HCT116 (cell line): ENCODE results near the gene SLC26A2. TPM values are rescaled to one million over a fixed set of nuclear protein-coding genes. Genes with fewer than 3 reads are reported as not detected.

ENCODE experiments used
- ATAC-seq: fragments of 200-7000 bp; cut with Tn5 transposase; 2 replicates; pipeline ENCODE4 v1.9.1; 2020; ENCODE audit warnings: mild to moderate bottlenecking, moderate library complexity
- BruUV-seq: library from RNA; stranded (reverse); fragments of 400-500 nt; replicated peaks from 2 replicates; lab custom pipeline; 2021; lab: Mats Ljungman, UMichigan
- CTCF ChIA-PET: fragments of 300-600 bp; sonication (Branson Sonifier 250); formaldehyde crosslinking; loops from one replicate; lab custom pipeline; 2021; ENCODE audit warnings: antibody characterized with exemption; lab: Charles Lee
- POLR2A ChIA-PET: fragments of 300-600, 350-600 bp; sonication (Branson Sonifier 250); formaldehyde crosslinking; loops from one replicate; lab custom pipeline; 2021; ENCODE audit warnings: antibody characterized with exemption; lab: Charles Lee
- RAD21 ChIA-PET, 2 experiments: fragments of 300-600 bp; sonication (Branson Sonifier 250); formaldehyde crosslinking; loops; one replicate each; lab custom pipeline; 2023; ENCODE audit warnings: low total read pairs in 2 of 2; ENCODE audit not compliant: uncharacterized antibody in 2 of 2, unreplicated experiment in 2 of 2, low non-redundant PET in 1 of 2; lab: Charles Lee
- DNase-seq: peaks from one replicate; pipeline ENCODE4 v3.0.0-alpha.2; 2010; ENCODE audit warnings: low read depth, low spot score
- H2AFZ ChIP-seq: fragments of 200-600 bp; shearing (Covaris generic), sonication (generic); 2 replicates; pipeline ENCODE4 v1.6.1; 2017; ENCODE audit warnings: low read depth, mixed run types, mixed read lengths, antibody characterized with exemption, low read length; ENCODE audit not compliant: poor library complexity, severe bottlenecking
- H3K27ac ChIP-seq: 2 replicates; pipeline ENCODE4 v1.5.1; 2012; ENCODE audit warnings: low read depth, low read length
- H3K27me3 ChIP-seq: fragments of 200-600 bp; sonication (generic); 2 replicates; pipeline ENCODE4 v1.6.1; 2016; ENCODE audit warnings: mixed run types, low read length, mixed read lengths; ENCODE audit not compliant: insufficient read depth
- H3K36me3 ChIP-seq, 2 experiments: fragments of 200-500 bp in 1 of 2; fragments of 200-600 bp in 1 of 2; sonication (Bioruptor generic) in 1 of 2; sonication (generic) in 1 of 2; 2 replicates each; pipeline versions ENCODE4 v1.5.1 to v1.6.1; 2014 to 2016; ENCODE audit warnings: low read length in 2 of 2, inconsistent platforms in 1 of 2, mixed read lengths in 1 of 2, mixed run types in 1 of 2; ENCODE audit not compliant: insufficient read depth in 2 of 2, control insufficient read depth in 1 of 2
- H3K4me1 ChIP-seq, 2 experiments: fragments of 200-600 bp in 1 of 2; sonication (generic) in 1 of 2; 2 replicates each; pipeline versions ENCODE4 v1.5.1 to v1.6.1; 2012 to 2017; ENCODE audit warnings: low read length in 2 of 2, inconsistent platforms in 1 of 2, mild to moderate bottlenecking in 1 of 2, mixed read lengths in 1 of 2, mixed run types in 1 of 2, moderate library complexity in 1 of 2; ENCODE audit not compliant: insufficient read depth in 2 of 2, control insufficient read depth in 1 of 2
- H3K4me2 ChIP-seq: fragments of 200-600 bp; sonication (generic); 2 replicates; pipeline ENCODE4 v1.6.1; 2017; ENCODE audit warnings: mixed run types, low read length, mixed read lengths
- H3K4me3 ChIP-seq, 2 experiments: fragments of 200-600 bp in 1 of 2; sonication (generic) in 1 of 2; replicated peaks in 1 of 2; 2 replicates each; pipeline ENCODE4 v1.5.1; 2011 to 2016; ENCODE audit warnings: low read length in 2 of 2, control low read depth in 1 of 2, low read depth in 1 of 2, mild to moderate bottlenecking in 1 of 2, mixed read lengths in 1 of 2, mixed run types in 1 of 2
- H3K79me2 ChIP-seq: fragments of 200-600 bp; sonication (generic); 2 replicates; pipeline ENCODE4 v1.6.1; 2017; ENCODE audit warnings: mild to moderate bottlenecking, mixed run types, low read length, moderate library complexity, mixed read lengths; ENCODE audit not compliant: insufficient read depth
- H3K9ac ChIP-seq: fragments of 200-600 bp; sonication (generic); 2 replicates; pipeline ENCODE4 v1.6.1; 2016; ENCODE audit warnings: low read length, mixed read lengths
- H3K9me2 ChIP-seq: fragments of 200-600 bp; sonication (generic), shearing (Covaris generic); 2 replicates; pipeline ENCODE4 v1.6.1; 2017; ENCODE audit warnings: mixed run types, mild to moderate bottlenecking, moderate library complexity; ENCODE audit not compliant: insufficient read depth
- H3K9me3 ChIP-seq, 2 experiments: fragments of 200-500 bp in 1 of 2; fragments of 200-600 bp in 1 of 2; sonication (Bioruptor generic) in 1 of 2; sonication (generic) in 1 of 2; 2 replicates each; pipeline ENCODE4 v1.6.1; 2014 to 2017; ENCODE audit warnings: low read length in 2 of 2, mixed read lengths in 2 of 2, inconsistent platforms in 1 of 2, low read depth in 1 of 2, mild to moderate bottlenecking in 1 of 2, mixed run types in 1 of 2, moderate library complexity in 1 of 2; ENCODE audit not compliant: control insufficient read depth in 1 of 2, insufficient read depth in 1 of 2
- H4K20me1 ChIP-seq: fragments of 200-600 bp; sonication (generic), shearing (Covaris generic); 2 replicates; pipeline ENCODE4 v1.6.1; 2017; ENCODE audit warnings: mixed run types, mild to moderate bottlenecking, moderate library complexity; ENCODE audit not compliant: insufficient read depth
- EGR1 ChIP-seq: IDR thresholded peaks from 2 replicates; pipeline ENCODE4 v1.6.1; 2012; ENCODE audit warnings: low read depth
- ELF1 ChIP-seq: IDR thresholded peaks from 2 replicates; pipeline ENCODE4 v1.6.1; 2012; ENCODE audit warnings: low read depth, borderline replicate concordance
- EZH2phosphoT487 ChIP-seq: fragments of 200-600 bp; IDR thresholded peaks from 2 replicates; pipeline ENCODE4 v1.6.1; 2018; ENCODE audit warnings: antibody characterized with exemption, borderline replicate concordance
- JUND ChIP-seq: IDR thresholded peaks from 2 replicates; pipeline ENCODE4 v1.6.1; 2012
- RAD21 ChIP-seq: IDR thresholded peaks from 2 replicates; pipeline ENCODE4 v1.6.1; 2012; ENCODE audit warnings: low read depth, mild to moderate bottlenecking
- REST ChIP-seq: IDR thresholded peaks from 2 replicates; pipeline ENCODE4 v1.6.1; 2012; ENCODE audit warnings: low read depth
- TCF7L2 ChIP-seq: IDR thresholded peaks from 2 replicates; pipeline ENCODE4 v1.7.0; 2011; ENCODE audit warnings: borderline replicate concordance, inconsistent platforms; ENCODE audit not compliant: insufficient read depth, insufficient read length; ENCODE audit errors: extremely low read depth
- ZNF274 ChIP-seq: fragments of 200-500 bp; sonication (Bioruptor generic); IDR thresholded peaks from 2 replicates; pipeline ENCODE4 v1.6.1; 2014; ENCODE audit warnings: mild to moderate bottlenecking, low read depth, low read length, inconsistent platforms
- intact Hi-C: fragments of 100-400 bp; cut with micrococcal nuclease; formaldehyde crosslinking; loops from 2 replicates; pipeline ENCODE4 v1.10.0; 2022
- total RNA-seq: library from RNA; stranded (reverse); gene quantifications from one replicate; pipeline ENCODE4 v1.2.1, GENCODE V29; 2021; ENCODE audit not compliant: unreplicated experiment
- TF ChIP-seq, protein P1 (sequence below): IDR thresholded peaks from 2 replicates; pipeline ENCODE4 v1.6.1; 2012
- TF ChIP-seq, protein P2 (sequence below): IDR thresholded peaks from 2 replicates; pipeline ENCODE4 v1.6.1; 2011; ENCODE audit warnings: mild to moderate bottlenecking, low read length, moderate library complexity; ENCODE audit not compliant: insufficient replicate concordance; ENCODE audit errors: extremely low read depth

SLC26A2 gene
- total RNA-seq, 1 experiment from 2014 or later, result 7.8 TPM

DNA sequence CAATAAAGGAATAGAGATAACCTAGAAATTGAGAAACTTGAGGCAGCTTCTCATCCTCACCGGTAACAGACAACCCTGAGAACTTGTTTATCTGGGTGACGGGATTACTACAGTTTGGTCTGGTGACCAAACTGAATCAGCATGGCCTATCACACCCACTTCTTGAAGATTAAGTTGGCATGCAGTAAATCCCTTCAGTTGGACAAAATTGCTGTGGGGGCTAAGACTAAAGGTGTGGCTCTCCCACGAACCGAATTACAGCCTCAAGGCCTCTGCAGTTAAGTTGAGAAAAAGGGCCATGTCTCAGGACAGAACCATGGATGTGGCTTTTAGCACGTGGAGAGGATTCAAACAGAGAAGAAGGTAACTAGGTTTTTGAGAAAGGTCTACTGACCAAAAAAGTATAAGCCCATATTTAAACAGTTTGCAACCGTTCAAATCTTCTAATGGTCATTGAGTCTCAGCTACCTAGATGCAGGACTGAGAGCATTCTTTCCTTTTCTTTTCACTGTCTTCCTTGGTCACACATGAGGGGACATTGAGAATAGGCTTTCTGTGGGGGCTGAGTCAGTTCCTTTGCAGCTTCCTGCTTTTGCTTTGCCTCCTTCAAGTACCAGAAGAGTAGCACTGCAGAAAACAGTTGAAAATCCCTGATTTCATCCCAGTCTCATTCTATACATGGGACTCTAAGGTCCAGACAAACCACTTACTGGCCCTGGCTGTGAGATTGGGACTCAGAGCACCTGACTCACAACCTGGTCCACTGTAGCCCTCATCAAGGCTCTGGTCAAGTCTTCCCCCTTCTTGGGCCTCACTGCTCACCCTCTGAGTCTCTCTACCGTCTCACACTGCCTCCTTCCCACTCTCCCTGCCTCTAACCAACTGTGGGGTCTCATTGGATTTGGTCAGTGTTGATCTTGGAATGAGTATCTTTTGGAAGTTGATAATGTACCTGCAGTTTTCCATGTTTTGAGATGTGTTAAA, 46.8 kb upstream of the SLC26A2 start:
- Histone ChIP-seq H4K20me1 (no peaks in the 10 kb centered on the region), H3K36me3 (no peaks in the 10 kb centered on the region), H3K27me3 (peaks cover 4% of the 10 kb centered on the region; the same call in 1 of the 2 replicates), H3K4me1 (no peaks in the 10 kb centered on the region), H3K9ac (no peak overlapping the region), H2AFZ (no peak overlapping the region), H3K4me3 (no peak overlapping the region), H3K9me3 (no peaks in the 10 kb centered on the region), H3K79me2 (no peaks in the 10 kb centered on the region), H3K4me2 (no peak overlapping the region), H3K9me2 (no peaks in the 10 kb centered on the region), H3K27ac (no peak overlapping the region)
- no peak for TF ChIP-seq JUND
- no peak for TF ChIP-seq EZH2phosphoT487
- TF ChIP-seq ZNF274, result no peak
- TF ChIP-seq, protein P1, sequence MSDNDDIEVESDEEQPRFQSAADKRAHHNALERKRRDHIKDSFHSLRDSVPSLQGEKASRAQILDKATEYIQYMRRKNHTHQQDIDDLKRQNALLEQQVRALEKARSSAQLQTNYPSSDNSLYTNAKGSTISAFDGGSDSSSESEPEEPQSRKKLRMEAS, result no peak
- no peak for TF ChIP-seq REST
- TF ChIP-seq ELF1, result no peak
- TF ChIP-seq, protein P2, sequence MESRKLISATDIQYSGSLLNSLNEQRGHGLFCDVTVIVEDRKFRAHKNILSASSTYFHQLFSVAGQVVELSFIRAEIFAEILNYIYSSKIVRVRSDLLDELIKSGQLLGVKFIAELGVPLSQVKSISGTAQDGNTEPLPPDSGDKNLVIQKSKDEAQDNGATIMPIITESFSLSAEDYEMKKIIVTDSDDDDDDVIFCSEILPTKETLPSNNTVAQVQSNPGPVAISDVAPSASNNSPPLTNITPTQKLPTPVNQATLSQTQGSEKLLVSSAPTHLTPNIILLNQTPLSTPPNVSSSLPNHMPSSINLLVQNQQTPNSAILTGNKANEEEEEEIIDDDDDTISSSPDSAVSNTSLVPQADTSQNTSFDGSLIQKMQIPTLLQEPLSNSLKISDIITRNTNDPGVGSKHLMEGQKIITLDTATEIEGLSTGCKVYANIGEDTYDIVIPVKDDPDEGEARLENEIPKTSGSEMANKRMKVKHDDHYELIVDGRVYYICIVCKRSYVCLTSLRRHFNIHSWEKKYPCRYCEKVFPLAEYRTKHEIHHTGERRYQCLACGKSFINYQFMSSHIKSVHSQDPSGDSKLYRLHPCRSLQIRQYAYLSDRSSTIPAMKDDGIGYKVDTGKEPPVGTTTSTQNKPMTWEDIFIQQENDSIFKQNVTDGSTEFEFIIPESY, result no peak
- TF ChIP-seq TCF7L2, result no peak
- no peak for TF ChIP-seq EGR1
- TF ChIP-seq RAD21, result no peak
- intact Hi-C loops, result no loop called here
- DNase-seq, result no peak
- BruUV-seq, result no TSS peak
- POLR2A ChIA-PET, result no interaction called here
- RAD21 ChIA-PET, result no interaction called here
- ATAC-seq, result no peak
- CTCF ChIA-PET, result no interaction called here
